ENCODE results near the gene CCDC69.

GRCh38 chr5:151252762-151253604 lies 29.1 kb upstream of the CCDC69 start, which contains the start of gene GM2A:
- TF ChIP-seq POLR2A (IDR thresholded peaks at IDR 0.05): peak; percentile 37
- TF ChIP-seq, protein P1, sequence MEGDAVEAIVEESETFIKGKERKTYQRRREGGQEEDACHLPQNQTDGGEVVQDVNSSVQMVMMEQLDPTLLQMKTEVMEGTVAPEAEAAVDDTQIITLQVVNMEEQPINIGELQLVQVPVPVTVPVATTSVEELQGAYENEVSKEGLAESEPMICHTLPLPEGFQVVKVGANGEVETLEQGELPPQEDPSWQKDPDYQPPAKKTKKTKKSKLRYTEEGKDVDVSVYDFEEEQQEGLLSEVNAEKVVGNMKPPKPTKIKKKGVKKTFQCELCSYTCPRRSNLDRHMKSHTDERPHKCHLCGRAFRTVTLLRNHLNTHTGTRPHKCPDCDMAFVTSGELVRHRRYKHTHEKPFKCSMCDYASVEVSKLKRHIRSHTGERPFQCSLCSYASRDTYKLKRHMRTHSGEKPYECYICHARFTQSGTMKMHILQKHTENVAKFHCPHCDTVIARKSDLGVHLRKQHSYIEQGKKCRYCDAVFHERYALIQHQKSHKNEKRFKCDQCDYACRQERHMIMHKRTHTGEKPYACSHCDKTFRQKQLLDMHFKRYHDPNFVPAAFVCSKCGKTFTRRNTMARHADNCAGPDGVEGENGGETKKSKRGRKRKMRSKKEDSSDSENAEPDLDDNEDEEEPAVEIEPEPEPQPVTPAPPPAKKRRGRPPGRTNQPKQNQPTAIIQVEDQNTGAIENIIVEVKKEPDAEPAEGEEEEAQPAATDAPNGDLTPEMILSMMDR (IDR thresholded peaks at IDR 0.05): no peak
